H1 (cell line): ENCODE data around the gene ABCA13.

ENCODE experiments used
- CTCF ChIP-seq, 3 experiments: IDR thresholded peaks; 1 replicate in 2 of 3; 2 replicates in 1 of 3; pipeline versions ENCODE4 v1.5.1 to v1.6.1; 2011; ENCODE audit warnings: low read length in 3 of 3, mild to moderate bottlenecking in 3 of 3, inconsistent platforms in 2 of 3, low read depth in 1 of 3, moderate library complexity in 1 of 3; ENCODE audit not compliant: insufficient read depth in 1 of 3; ENCODE audit errors: control extremely low read depth in 1 of 3
- EZH2 ChIP-seq: fragments of 200-600 bp; sonication (generic); IDR thresholded peaks from 2 replicates; pipeline ENCODE4 v1.7.1; 2012; ENCODE audit warnings: low read depth, mild to moderate bottlenecking, moderate library complexity, low read length, inconsistent platforms; ENCODE audit not compliant: severe bottlenecking
- JUN ChIP-seq: IDR thresholded peaks from 2 replicates; pipeline ENCODE4 v1.6.1; 2011; ENCODE audit warnings: low read depth, mild to moderate bottlenecking, improper control_type of control experiment, low read length
- MAFK ChIP-seq: IDR thresholded peaks from 2 replicates; pipeline ENCODE4 v1.6.1; 2012; ENCODE audit warnings: low read depth, mild to moderate bottlenecking, improper control_type of control experiment, low read length
- POLR2A ChIP-seq, 2 experiments: IDR thresholded peaks; 1 replicate in 1 of 2; 2 replicates in 1 of 2; pipeline ENCODE4 v1.6.1; 2011; ENCODE audit warnings: low read depth in 2 of 2, low read length in 2 of 2, mild to moderate bottlenecking in 2 of 2; ENCODE audit errors: control extremely low read depth in 1 of 2
- RAD21 ChIP-seq, 2 experiments: IDR thresholded peaks in 1 of 2; conservative IDR thresholded peaks in 1 of 2; 2 replicates each; pipeline ENCODE4 v1.6.1; 2011; ENCODE audit warnings: low read depth in 2 of 2, low read length in 2 of 2, improper control_type of control experiment in 1 of 2, inconsistent platforms in 1 of 2, mild to moderate bottlenecking in 1 of 2, moderate library complexity in 1 of 2
- RXRA ChIP-seq: IDR thresholded peaks from 2 replicates; pipeline ENCODE4 v1.6.1; 2011; ENCODE audit warnings: low read depth, mild to moderate bottlenecking, low read length, moderate library complexity; ENCODE audit not compliant: insufficient read depth
- SIN3A ChIP-seq, 2 experiments: IDR thresholded peaks in 1 of 2; conservative IDR thresholded peaks in 1 of 2; 2 replicates each; pipeline ENCODE4 v1.6.1; 2011 to 2012; ENCODE audit warnings: low read length in 2 of 2, improper control_type of control experiment in 1 of 2, low read depth in 1 of 2, mild to moderate bottlenecking in 1 of 2
- USF2 ChIP-seq: IDR thresholded peaks from 2 replicates; pipeline ENCODE4 v1.6.1; 2011; ENCODE audit warnings: low read length, improper control_type of control experiment

- TF ChIP-seq SIN3A (conservative IDR thresholded peaks at IDR 0.05 in 1 of 2, IDR thresholded peaks at IDR 0.05 in 1 of 2; ENCODE audit: low read depth in 1 of 2, low read length in 2 of 2) = no peak
- no peak for TF ChIP-seq USF2
- no peak for TF ChIP-seq CTCF (IDR thresholded peaks at IDR 0.05; ENCODE audit: control extremely low read depth in 1 of 3, insufficient read depth in 1 of 3, low read depth in 1 of 3, low read length in 3 of 3)
- TF ChIP-seq RAD21 (IDR thresholded peaks at IDR 0.05 in 1 of 2, conservative IDR thresholded peaks at IDR 0.05 in 1 of 2; ENCODE audit: low read depth in 2 of 2, low read length in 2 of 2) = no peak
- TF ChIP-seq POLR2A (IDR thresholded peaks at IDR 0.05; ENCODE audit: control extremely low read depth in 1 of 2, low read depth in 2 of 2, low read length in 2 of 2) = no peak
- TF ChIP-seq MAFK = no peak
- no peak for TF ChIP-seq RXRA
- no peak for TF ChIP-seq EZH2
- no peak for TF ChIP-seq JUN
These were observed 103.4 kb downstream of the ABCA13 start for GRCh38 chr7:48274662-48275061.
